H1 (cell line): ENCODE results near the gene DEFB119. TPM values are rescaled to one million over a fixed set of nuclear protein-coding genes. Genes with fewer than 3 reads are reported as not detected.

Source experiments
- CTCF ChIA-PET: fragments of 300-600 bp; sonication (Branson Sonifier 250); formaldehyde crosslinking; loops from one replicate; lab custom pipeline; 2021; ENCODE audit not compliant: partially characterized antibody; lab: Charles Lee
- POLR2A ChIA-PET: fragments of 300-600 bp; sonication (Branson Sonifier 250); formaldehyde crosslinking; loops from one replicate; lab custom pipeline; 2021; ENCODE audit warnings: inconsistent platforms; ENCODE audit not compliant: partially characterized antibody; lab: Charles Lee
- DNase-seq, 2 experiments: peaks; one replicate each; pipeline versions ENCODE4 v3.0.0 to v3.0.0-alpha.2; 2010 to 2022; ENCODE audit warnings: low spot score in 2 of 2, low read depth in 1 of 2, mixed read lengths in 1 of 2
- FAIRE-seq: peaks from 2 replicates; lab custom pipeline; 2011; peaks lifted over from hg19 to GRCh38; lab: Jason Lieb, UNC
- H2AFZ ChIP-seq: 2 replicates; pipeline ENCODE4 v1.8.1; 2012; ENCODE audit warnings: low read length, inconsistent platforms
- H2AK5ac ChIP-seq: 2 replicates; pipeline ENCODE4 v1.6.1; 2013; ENCODE audit warnings: low read depth, low read length
- H2BK120ac ChIP-seq: replicated peaks from 2 replicates; pipeline ENCODE3; 2013; ENCODE audit warnings: low read depth, low read length, inconsistent platforms
- H2BK12ac ChIP-seq: 2 replicates; pipeline ENCODE4 v1.6.1; 2013; ENCODE audit warnings: low read depth, low read length
- H2BK15ac ChIP-seq: 2 replicates; pipeline ENCODE4 v1.6.1; 2013; ENCODE audit warnings: low read length
- H2BK20ac ChIP-seq: 2 replicates; pipeline ENCODE4 v1.6.1; 2013; ENCODE audit warnings: low read length
- H2BK5ac ChIP-seq: 2 replicates; pipeline ENCODE4 v1.6.1; 2013; ENCODE audit warnings: low read depth, low read length
- H3K14ac ChIP-seq: 2 replicates; pipeline ENCODE4 v1.6.1; 2013; ENCODE audit warnings: inconsistent platforms; ENCODE audit not compliant: insufficient read length
- H3K18ac ChIP-seq: 2 replicates; pipeline ENCODE4 v1.6.1; 2013; ENCODE audit warnings: low read length; ENCODE audit errors: extremely low read depth
- H3K23ac ChIP-seq: 2 replicates; pipeline ENCODE4 v1.6.1; 2013; ENCODE audit warnings: inconsistent platforms; ENCODE audit not compliant: insufficient read length
- H3K23me2 ChIP-seq: 2 replicates; pipeline ENCODE4 v1.6.1; 2013; ENCODE audit warnings: low read depth, low read length
- H3K27ac ChIP-seq: 2 replicates; pipeline ENCODE4 v1.6.1; 2011; ENCODE audit warnings: low read depth, low read length, inconsistent platforms
- H3K27me3 ChIP-seq, 4 experiments: replicated peaks in 1 of 4; 1 replicate in 1 of 4; 2 replicates in 3 of 4; pipeline versions ENCODE4 v1.6.1 to v1.8.1; 2011 to 2013; ENCODE audit warnings: low read length in 3 of 4, mild to moderate bottlenecking in 3 of 4, inconsistent platforms in 2 of 4, mixed read lengths in 2 of 4, moderate library complexity in 1 of 4; ENCODE audit not compliant: control insufficient read depth in 3 of 4, insufficient read depth in 3 of 4; ENCODE audit errors: extremely low read depth in 1 of 4
- H3K36me3 ChIP-seq, 4 experiments: 2 replicates each; pipeline versions ENCODE4 v1.6.1 to v1.8.1; 2011 to 2013; ENCODE audit warnings: mild to moderate bottlenecking in 4 of 4, low read length in 3 of 4, moderate library complexity in 2 of 4, control low read depth in 1 of 4, inconsistent platforms in 1 of 4; ENCODE audit not compliant: insufficient read depth in 4 of 4, control insufficient read depth in 2 of 4
- H3K4ac ChIP-seq: replicated peaks from 2 replicates; pipeline ENCODE3; 2013; ENCODE audit warnings: low read length, low read depth, mixed read lengths, inconsistent platforms; ENCODE audit not compliant: insufficient read length
- H3K4me1 ChIP-seq, 4 experiments: replicated peaks in 1 of 4; 1 replicate in 1 of 4; 2 replicates in 3 of 4; pipeline versions ENCODE4 v1.6.1 to v1.8.1; 2011 to 2013; ENCODE audit warnings: low read length in 3 of 4, inconsistent platforms in 2 of 4, mixed read lengths in 1 of 4; ENCODE audit not compliant: insufficient read depth in 4 of 4, control insufficient read depth in 3 of 4
- H3K4me2 ChIP-seq, 2 experiments: 2 replicates each; pipeline versions ENCODE4 v1.6.1 to v1.8.1; 2011 to 2013; ENCODE audit warnings: low read depth in 2 of 2, low read length in 2 of 2, control low read depth in 1 of 2, inconsistent platforms in 1 of 2, mild to moderate bottlenecking in 1 of 2; ENCODE audit not compliant: insufficient read depth in 1 of 2
- H3K4me3 ChIP-seq, 4 experiments: fragments of 200-600, 300-600 bp in 1 of 4; sonication (generic), shearing (Covaris generic), sonication (Bioruptor Twin) in 1 of 4; 2 replicates each; pipeline versions ENCODE4 v1.5.1 to v1.8.1; 2011 to 2016; ENCODE audit warnings: low read length in 4 of 4, low read depth in 3 of 4, control low read depth in 2 of 4, inconsistent platforms in 2 of 4, mild to moderate bottlenecking in 2 of 4, mixed read lengths in 1 of 4, moderate library complexity in 1 of 4; ENCODE audit not compliant: insufficient read depth in 2 of 4; ENCODE audit errors: extremely low read depth in 1 of 4
- H3K56ac ChIP-seq: replicated peaks from 2 replicates; pipeline ENCODE3; 2013; ENCODE audit warnings: low read depth, mild to moderate bottlenecking, mixed read lengths, low read length, inconsistent platforms; ENCODE audit not compliant: insufficient read length
- H3K79me1 ChIP-seq: 2 replicates; pipeline ENCODE4 v1.6.1; 2013; ENCODE audit warnings: low read depth, low read length, control low read depth
- H3K79me2 ChIP-seq, 2 experiments: 2 replicates each; pipeline versions ENCODE4 v1.6.1 to v1.8.1; 2012 to 2013; ENCODE audit warnings: low read length in 2 of 2, mild to moderate bottlenecking in 2 of 2, inconsistent platforms in 1 of 2; ENCODE audit not compliant: insufficient read depth in 2 of 2, control insufficient read depth in 1 of 2
- H3K9ac ChIP-seq, 4 experiments: replicated peaks in 1 of 4; 1 replicate in 1 of 4; 2 replicates in 3 of 4; pipeline versions ENCODE4 v1.6.1 to v1.8.1; 2011 to 2013; ENCODE audit warnings: low read depth in 3 of 4, low read length in 3 of 4, control low read depth in 2 of 4, mild to moderate bottlenecking in 2 of 4, moderate library complexity in 2 of 4, inconsistent platforms in 1 of 4; ENCODE audit errors: extremely low read depth in 1 of 4
- H3K9me3 ChIP-seq, 2 experiments: 2 replicates each; pipeline versions ENCODE4 v1.6.1 to v1.8.1; 2012 to 2013; ENCODE audit warnings: mild to moderate bottlenecking in 2 of 2, moderate library complexity in 2 of 2, control low read depth in 1 of 2, inconsistent platforms in 1 of 2, low read depth in 1 of 2, low read length in 1 of 2, mixed read lengths in 1 of 2; ENCODE audit not compliant: insufficient read depth in 2 of 2
- H4K20me1 ChIP-seq, 2 experiments: replicated peaks in 1 of 2; 2 replicates each; pipeline versions ENCODE3 to v1.8.1; 2011 to 2013; ENCODE audit warnings: inconsistent platforms in 2 of 2, low read length in 2 of 2, mild to moderate bottlenecking in 1 of 2; ENCODE audit not compliant: insufficient read depth in 2 of 2, control insufficient read depth in 1 of 2
- H4K5ac ChIP-seq: 2 replicates; pipeline ENCODE4 v1.6.1; 2013; ENCODE audit warnings: low read length, low read depth, mixed read lengths, inconsistent platforms; ENCODE audit not compliant: insufficient read length
- H4K8ac ChIP-seq: 2 replicates; pipeline ENCODE4 v1.8.0; 2013; ENCODE audit warnings: mild to moderate bottlenecking, moderate library complexity, low read length, inconsistent platforms; ENCODE audit not compliant: insufficient read depth; ENCODE audit errors: extremely low read depth
- H4K91ac ChIP-seq: replicated peaks from 2 replicates; pipeline ENCODE3; 2013; ENCODE audit warnings: low read length, mixed read lengths, inconsistent platforms; ENCODE audit not compliant: insufficient read length
- BACH1 ChIP-seq: IDR thresholded peaks from 2 replicates; pipeline ENCODE4 v1.6.1; 2012; ENCODE audit warnings: low read length, improper control_type of control experiment
- EP300 ChIP-seq, 2 experiments: IDR thresholded peaks; 1 replicate in 1 of 2; 2 replicates in 1 of 2; pipeline ENCODE4 v1.6.1; 2011 to 2012; ENCODE audit warnings: low read depth in 2 of 2, low read length in 2 of 2, mild to moderate bottlenecking in 2 of 2, borderline replicate concordance in 1 of 2, inconsistent platforms in 1 of 2, moderate library complexity in 1 of 2
- FOSL1 ChIP-seq: IDR thresholded peaks from 2 replicates; pipeline ENCODE4 v1.6.1; 2011; ENCODE audit warnings: mild to moderate bottlenecking, low read depth, low read length, moderate library complexity; ENCODE audit not compliant: insufficient read depth
- GABPA ChIP-seq: IDR thresholded peaks from 2 replicates; pipeline ENCODE4 v1.6.1; 2011; ENCODE audit warnings: mild to moderate bottlenecking, low read length, moderate library complexity, borderline replicate concordance; ENCODE audit not compliant: insufficient read depth
- GTF2F1 ChIP-seq: IDR thresholded peaks from 2 replicates; pipeline ENCODE4 v1.6.1; 2012; ENCODE audit warnings: low read depth, low read length, improper control_type of control experiment, borderline replicate concordance
- JUND ChIP-seq: IDR thresholded peaks from 2 replicates; pipeline ENCODE4 v1.6.1; 2011; ENCODE audit warnings: mild to moderate bottlenecking, improper control_type of control experiment, low read length
- KDM4A ChIP-seq: IDR thresholded peaks from one replicate; pipeline ENCODE4 v1.7.1; 2012; ENCODE audit warnings: low read depth, mild to moderate bottlenecking, moderate library complexity, low read length, inconsistent platforms; ENCODE audit not compliant: severe bottlenecking
- KDM5A ChIP-seq: fragments of 200-600 bp; IDR thresholded peaks from 2 replicates; pipeline ENCODE4 v1.7.1; 2012; ENCODE audit warnings: mild to moderate bottlenecking, low read length, inconsistent platforms, mixed read lengths
- POLR2AphosphoS5 ChIP-seq: IDR thresholded peaks from 2 replicates; pipeline ENCODE4 v1.6.1; 2011; ENCODE audit warnings: low read depth, low read length
- RNF2 ChIP-seq: fragments of 200-900, 300-1000 bp; sonication (generic); IDR thresholded peaks from 2 replicates; pipeline ENCODE4 v1.7.1; 2016; ENCODE audit warnings: borderline replicate concordance, low read depth, mild to moderate bottlenecking, antibody characterized with exemption, low read length; ENCODE audit not compliant: poor library complexity, severe bottlenecking; ENCODE audit errors: missing control alignments
- SIX5 ChIP-seq: IDR thresholded peaks from 2 replicates; pipeline ENCODE4 v1.6.1; 2011; ENCODE audit warnings: mild to moderate bottlenecking, low read depth, low read length
- TBP ChIP-seq: IDR thresholded peaks from 2 replicates; pipeline ENCODE4 v1.6.1; 2011; ENCODE audit warnings: low read depth, low read length, improper control_type of control experiment
- TEAD4 ChIP-seq: IDR thresholded peaks from 2 replicates; pipeline ENCODE4 v1.6.1; 2012; ENCODE audit warnings: low read depth, low read length, inconsistent platforms, mixed read lengths
- ZNF274 ChIP-seq: IDR thresholded peaks from 2 replicates; pipeline ENCODE4 v1.7.0; 2012; ENCODE audit warnings: low read length, borderline replicate concordance; ENCODE audit errors: extremely low read depth
- WGBS, 2 experiments: shearing (Covaris generic) in 1 of 2; methylation state at CpG; one replicate each; pipeline versions ENCODE4 v1.1.6 to v1.1.7; 2013 to 2015; ENCODE audit warnings: low lambda C conversion rate in 2 of 2, mixed read lengths in 2 of 2, inconsistent platforms in 1 of 2, low coverage in 1 of 2, missing lambda C conversion rate in 1 of 2; ENCODE audit not compliant: insufficient replicate concordance in 2 of 2, insufficient coverage in 1 of 2, insufficient read length in 1 of 2; ENCODE audit errors: extremely low coverage in 1 of 2, missing lambda C conversion rate in 1 of 2; 5-methylcytosine and 5-hydroxymethylcytosine counted together
- polyA plus RNA-seq, 7 experiments: library from polyadenylated mRNA; depleted of rRNA in 3 of 7; stranded (reverse) in 5 of 7; unstranded in 2 of 7; fragments of >200 nt in 5 of 7; fragments of 200-250 nt in 2 of 7; gene quantifications; 1 replicate in 5 of 7; 2 replicates in 1 of 7; 4 replicates in 1 of 7; pipeline versions ENCODE4 v1.2.1 to v1.2.3, GENCODE V29; 2011 to 2013; ENCODE audit warnings: missing spikeins in 2 of 7, mixed read lengths in 2 of 7
- total RNA-seq: library from RNA; stranded (reverse); fragmentation: NEBNext Ultra II Directional; extraction: Animal tissue kit (Norgen Biotek cat#: 25700); gene quantifications from 2 replicates; pipeline ENCODE4 v1.2.1, GENCODE V29; 2021

Gene DEFB119
- total and polyA plus RNA-seq, 2 of the 8 experiments (the other 6 are each of a cell fraction or from before 2014, with no cell fraction given) = not detected

- H4K91ac ChIP-seq = no peak within 1 kb of the TSS
- 77% methylated on average over 2 of the region's 2 CpGs; no CpG with 5 or more reads in 1 of the 2 experiments for WGBS, 2 experiments
- DNase-seq = no peak
- H3K23ac ChIP-seq = no peak within 1 kb of the TSS
- H3K36me3 ChIP-seq = no peaks in the 10 kb centered on the region
- no peak within 1 kb of the TSS for H4K5ac ChIP-seq
- no peak within 1 kb of the TSS for H2BK120ac ChIP-seq
- H4K20me1 ChIP-seq = no peaks in the 10 kb centered on the region
- no peak within 1 kb of the TSS for H4K8ac ChIP-seq
- no peak within 1 kb of the TSS for H3K18ac ChIP-seq
- H2BK20ac ChIP-seq = no peak within 1 kb of the TSS
- CTCF ChIA-PET = interaction anchor here (1.0 kb wide), 1 partner anchor 90 kb away, joined by 3 read pairs; no protein-coding TSS in a partner anchor
- H3K4me2 ChIP-seq = no peak within 1 kb of the TSS
- FAIRE-seq = no peak
- no peak within 1 kb of the TSS for H3K4me3 ChIP-seq
- no peaks in the 10 kb centered on the region for H3K4me1 ChIP-seq
- H3K27me3 ChIP-seq = no peaks in the 10 kb centered on the region
- H3K14ac ChIP-seq = no peak within 1 kb of the TSS
- H2BK12ac ChIP-seq = no peak within 1 kb of the TSS
- H3K79me2 ChIP-seq = no peaks in the 10 kb centered on the region
- no peaks in the 10 kb centered on the region for H3K79me1 ChIP-seq
- H3K9me3 ChIP-seq = peaks cover 55 to 86% of the 10 kb centered on the region in 2 experiments
- no peaks in the 10 kb centered on the region for H3K23me2 ChIP-seq
- no peak within 1 kb of the TSS for H3K4ac ChIP-seq
- no peak within 1 kb of the TSS for H3K27ac ChIP-seq
- no peak within 1 kb of the TSS for H2BK15ac ChIP-seq
- no peak within 1 kb of the TSS for H2BK5ac ChIP-seq
- no peak within 1 kb of the TSS for H2AK5ac ChIP-seq
- no peak within 1 kb of the TSS for H2AFZ ChIP-seq
- no peak within 1 kb of the TSS for H3K9ac ChIP-seq
- POLR2A ChIA-PET = no interaction called here
- H3K56ac ChIP-seq = no peak within 1 kb of the TSS
- TF ChIP-seq KDM4A = no peak
- TF ChIP-seq FOSL1 = no peak
- TF ChIP-seq JUND = no peak
- TF ChIP-seq RNF2 = no peak
- no peak for TF ChIP-seq TEAD4
- TF ChIP-seq BACH1 = no peak
- TF ChIP-seq POLR2AphosphoS5 = no peak
- TF ChIP-seq EP300 (IDR thresholded peaks at IDR 0.05; ENCODE audit: borderline replicate concordance in 1 of 2, low read depth in 2 of 2, low read length in 2 of 2) = no peak
- no peak for TF ChIP-seq TBP
- TF ChIP-seq GABPA = no peak
- no peak for TF ChIP-seq KDM5A
- TF ChIP-seq GTF2F1 = no peak
- TF ChIP-seq SIX5 = no peak
- no peak for TF ChIP-seq ZNF274
These were observed 22.1 kb downstream of the DEFB119 start, which contains the start of gene DEFB118 for GRCh38 chr20:31368301-31368700. DEFB118 (plus strand) TSS chr20:31368601; CDS start chr20:31368651, 50 bp downstream.
